ENCODE data around the gene DNAJC15.
"Not testable (repeated sequence)": the region's sequence is repeated elsewhere in the genome, so short reads cannot be mapped to it uniquely, and the experiment has no call there.

The DNAJC15 gene

DNA sequence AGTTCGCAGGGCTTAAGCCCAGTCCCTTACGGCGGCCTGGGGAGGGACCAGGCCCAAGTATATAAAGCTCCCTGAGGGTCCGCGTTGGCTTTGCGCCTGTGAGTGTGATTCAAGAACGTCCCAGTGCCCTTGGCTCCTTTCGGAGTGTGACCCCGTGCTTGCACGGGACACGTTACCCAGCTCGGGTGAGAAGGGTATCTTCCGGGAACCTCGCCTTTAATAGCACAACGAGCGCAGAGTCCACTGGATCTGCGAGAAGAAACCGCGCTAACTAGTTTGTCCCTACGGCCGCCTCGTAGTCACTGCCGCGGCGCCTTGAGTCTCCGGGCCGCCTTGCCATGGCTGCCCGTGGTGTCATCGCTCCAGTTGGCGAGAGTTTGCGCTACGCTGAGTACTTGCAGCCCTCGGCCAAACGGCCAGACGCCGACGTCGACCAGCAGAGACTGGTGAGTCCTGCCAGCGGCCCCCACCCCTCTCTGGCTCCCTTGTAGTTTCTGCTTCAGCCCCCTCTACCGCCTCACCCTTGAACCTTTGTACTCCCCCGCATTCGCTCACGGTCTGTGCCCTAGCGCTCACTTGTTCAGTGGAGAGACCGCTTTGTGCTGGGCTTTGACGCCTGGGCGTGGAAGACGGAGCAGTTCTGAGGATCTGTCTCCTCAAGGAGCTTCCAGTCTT lies at the start of gene DNAJC15:
Gene DNAJC15 (plus strand): TSS at position 298 of the 675 bp plus-strand sequence. CDS start 41 bp downstream, at position 339.
- peak; percentile 27 for DNase-seq

DNA sequence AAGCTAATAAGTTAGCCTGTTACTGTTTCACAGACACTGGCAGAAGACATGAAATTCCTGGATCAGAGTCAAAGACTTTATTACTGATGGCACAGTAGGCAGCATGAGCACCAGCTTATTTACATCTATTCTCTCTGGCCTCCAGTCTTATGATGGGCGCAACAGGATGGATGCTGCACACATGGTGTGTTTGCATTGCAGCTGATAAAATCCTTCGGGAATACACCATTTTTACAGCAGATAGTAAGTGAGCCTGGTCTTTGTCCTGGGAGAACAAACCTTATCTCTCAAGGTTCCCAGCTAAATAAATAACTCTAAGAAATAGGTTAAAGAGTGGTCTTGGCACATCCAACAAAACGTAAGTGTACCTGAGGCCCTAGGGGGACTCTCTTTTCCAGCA lies 47.3 kb upstream of the DNAJC15 start:
- DNase-seq, result no peak

GRCh38 chr13:42977219-42977659 lies 46.1 kb upstream of the DNAJC15 start:
- DNase-seq, result no peak

DNA sequence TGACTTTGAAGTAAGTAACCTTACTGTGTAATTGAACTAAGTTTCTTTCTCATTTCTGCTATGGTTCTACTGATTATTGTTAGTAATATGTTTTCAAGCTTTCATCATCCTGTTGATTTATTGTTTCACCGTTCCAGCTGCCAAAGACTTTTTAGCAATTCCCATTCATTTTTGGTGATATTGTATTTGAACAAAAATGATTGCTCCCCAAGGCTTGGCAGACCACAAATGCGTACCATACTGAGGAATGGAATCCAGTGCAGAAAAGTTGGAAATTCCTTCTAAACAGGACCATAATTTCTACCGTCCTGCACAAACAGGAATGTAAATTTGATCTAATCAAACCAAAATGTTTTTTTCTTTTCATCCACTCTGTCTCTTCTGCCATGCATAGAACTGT lies 42.1 kb upstream of the DNAJC15 start:
- DNase-seq, result no peak

DNA sequence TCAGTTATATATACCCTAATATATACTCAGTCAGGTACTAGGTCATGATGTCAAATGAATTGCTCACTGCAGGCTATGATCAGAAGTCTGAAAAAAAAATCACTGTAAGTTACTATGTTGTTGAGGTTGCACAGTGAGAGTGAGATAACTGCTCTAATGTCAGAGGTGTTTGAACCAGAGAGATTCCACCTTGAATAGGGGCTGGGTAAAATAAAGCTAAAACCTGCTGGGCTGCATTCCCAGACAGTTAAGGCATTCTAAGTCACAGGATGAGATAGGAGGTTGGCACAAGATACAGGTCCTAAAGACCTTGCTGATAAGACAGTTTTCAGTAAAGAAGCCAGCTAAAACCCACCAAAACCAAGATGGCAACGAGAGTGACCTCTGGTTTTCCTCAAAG lies 41.5 kb upstream of the DNAJC15 start:
- no peak for DNase-seq

DNA sequence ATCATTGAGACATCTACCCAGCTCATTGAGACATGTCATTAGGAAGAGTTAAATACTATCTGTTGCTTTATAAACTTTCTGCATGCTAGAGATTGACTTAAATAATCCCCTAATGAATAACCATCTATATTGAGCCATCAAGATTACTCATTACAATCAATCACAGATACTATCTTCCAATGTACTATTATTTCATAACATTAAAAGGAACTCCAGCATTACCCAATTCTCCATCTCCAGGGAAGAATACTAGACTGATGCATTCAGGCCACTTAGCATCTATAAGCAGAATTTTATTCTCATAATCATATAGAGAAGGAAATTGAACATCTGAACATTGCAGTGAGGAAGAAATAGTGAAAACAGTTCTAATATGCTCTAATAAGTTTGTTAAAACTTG lies 39.4 kb upstream of the DNAJC15 start:
- DNase-seq, result no peak

- no peak for DNase-seq
Measured at GRCh38 chr13:42984691-42985090, 38.7 kb upstream of the DNAJC15 start.

DNA sequence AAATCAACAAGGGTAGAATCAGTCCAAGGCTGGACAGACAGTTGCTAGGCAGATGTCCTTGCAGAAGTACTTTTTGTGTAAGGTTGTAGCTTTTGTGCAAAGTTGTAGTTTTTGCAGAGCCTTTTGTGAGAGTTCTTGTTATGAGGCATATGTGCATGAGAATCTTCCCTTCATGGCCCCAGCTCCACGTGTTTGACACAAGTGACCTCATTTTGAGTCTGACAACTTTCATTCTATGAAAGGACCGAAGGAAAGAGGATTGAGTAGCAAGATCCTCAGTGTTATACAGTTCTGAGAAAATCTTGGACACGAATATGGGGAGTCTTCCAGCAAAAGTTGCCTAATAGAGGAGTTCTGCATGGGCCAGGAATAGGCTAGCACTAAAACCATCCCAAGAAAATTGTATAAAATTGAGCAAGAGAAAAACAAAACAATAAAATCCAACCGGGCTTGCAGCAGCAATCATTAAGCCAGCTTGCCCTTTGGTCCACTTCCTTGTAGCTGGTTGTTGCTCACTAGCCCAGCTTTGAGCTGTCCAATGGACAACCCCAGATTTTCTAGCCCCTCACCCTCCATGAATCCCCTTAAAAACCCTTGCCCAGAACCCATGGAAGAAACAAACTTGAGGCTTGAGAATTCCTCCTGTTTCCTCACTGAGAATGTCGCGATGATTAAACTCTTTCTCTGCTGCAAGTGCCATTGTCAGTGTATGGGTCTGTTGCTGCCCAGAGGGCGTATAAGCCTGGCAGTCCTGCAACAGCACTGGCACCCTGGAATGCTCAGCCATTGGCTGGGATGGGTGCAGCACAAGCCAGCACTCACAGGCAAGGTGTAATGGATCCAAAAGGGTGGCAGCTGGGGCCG lies 37.8 kb upstream of the DNAJC15 start:
- no peak for DNase-seq

DNA sequence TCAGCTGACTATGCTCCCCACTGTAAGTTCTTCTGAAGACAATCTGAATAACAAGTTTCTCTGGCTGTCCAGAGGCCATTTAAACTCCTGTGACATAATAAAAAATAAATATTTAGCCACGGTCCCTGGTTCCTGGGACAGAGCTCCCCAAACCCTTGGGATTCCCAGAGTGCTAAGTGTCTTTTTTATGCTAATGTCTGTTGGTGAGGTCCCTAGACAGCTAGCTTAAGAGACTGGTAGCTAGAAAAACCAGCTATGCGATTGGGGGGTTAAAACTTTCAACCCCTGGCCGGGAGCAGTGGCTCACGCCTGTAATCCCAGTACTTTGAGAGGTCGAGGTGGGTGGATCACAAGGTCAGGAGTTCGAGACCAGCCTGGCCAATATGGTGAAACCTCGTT lies 37.2 kb upstream of the DNAJC15 start:
- DNase-seq, result no peak

DNA sequence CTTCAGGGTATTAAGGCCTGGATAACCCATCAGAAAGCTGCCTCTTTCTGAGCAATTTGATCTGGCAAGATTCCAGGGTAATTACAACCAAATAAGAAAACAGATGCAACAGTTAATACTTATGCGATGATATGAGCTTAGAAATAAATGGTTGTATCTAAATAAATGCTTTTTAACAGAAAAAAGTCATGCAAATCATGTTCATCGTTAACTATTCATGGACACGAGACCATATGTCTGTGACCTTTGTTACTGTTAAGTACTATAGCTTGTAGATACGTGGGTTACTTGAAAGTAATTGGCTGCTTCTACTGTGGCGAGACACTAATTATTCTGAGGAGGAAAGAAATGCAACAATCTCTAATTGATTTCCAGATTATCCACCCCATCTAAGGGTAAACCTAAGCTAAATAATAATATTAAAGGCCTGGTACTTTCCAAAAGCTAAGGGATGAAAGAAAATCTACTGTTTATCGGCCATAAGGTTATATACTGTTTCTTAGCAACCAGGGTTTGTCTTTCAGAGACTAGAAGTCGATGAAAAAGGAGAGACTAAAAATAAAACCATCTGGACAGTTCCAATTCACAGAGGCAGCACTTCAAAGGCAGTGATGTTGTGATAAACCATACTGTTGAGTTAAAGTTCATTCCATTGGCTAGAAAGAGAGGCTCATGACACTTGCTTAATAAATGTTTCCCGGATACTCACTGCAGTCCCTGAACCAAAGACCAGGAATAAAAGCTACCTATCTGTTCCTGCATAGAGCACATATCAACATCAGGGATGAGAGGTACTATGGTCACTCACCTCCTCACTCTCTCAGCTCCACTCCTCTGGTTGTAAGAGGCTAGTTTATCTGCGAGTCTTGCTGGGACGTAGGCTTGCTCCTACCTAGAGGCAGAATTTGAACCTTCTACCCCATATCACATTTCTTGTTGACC lies 32.8 kb upstream of the DNAJC15 start:
- no peak for DNase-seq

- DNase-seq, result not testable (repeated sequence)
Measured at GRCh38 chr13:42991233-42991897, 32.0 kb upstream of the DNAJC15 start.

- DNase-seq, result peak; percentile 12
Measured at GRCh38 chr13:42991898-42992763, 31.3 kb upstream of the DNAJC15 start, which contains the start of gene EPSTI1. EPSTI1 (minus strand) TSS chr13:42992241; CDS start chr13:42992165, 76 bp downstream.

- no peak for DNase-seq
Measured at GRCh38 chr13:42992764-42993122, 30.6 kb upstream of the DNAJC15 start.

DNA sequence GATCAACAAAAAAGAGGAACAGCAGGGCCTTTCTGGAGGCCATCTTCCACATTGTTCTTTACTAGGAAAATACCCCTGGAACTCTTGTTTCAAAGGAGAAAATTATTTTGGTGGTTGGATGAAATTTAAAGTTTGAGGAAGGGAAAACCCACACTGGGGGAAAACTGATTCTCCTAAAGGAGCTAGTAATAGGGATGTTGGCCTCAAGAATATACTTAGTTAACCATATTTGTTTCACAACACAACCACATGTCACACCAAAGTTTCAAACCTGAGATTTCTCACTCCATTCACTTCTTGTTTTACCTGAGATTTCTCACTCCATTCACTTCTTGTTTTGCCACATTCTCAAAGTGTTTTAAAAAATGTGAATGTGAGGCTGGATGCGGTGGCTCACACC lies 28.5 kb upstream of the DNAJC15 start:
- no peak for DNase-seq

GRCh38 chr13:42996584-42996983 lies 26.8 kb upstream of the DNAJC15 start:
- no peak for DNase-seq

GRCh38 chr13:42997381-42997780 lies 26.0 kb upstream of the DNAJC15 start:
- DNase-seq, result no peak

DNA sequence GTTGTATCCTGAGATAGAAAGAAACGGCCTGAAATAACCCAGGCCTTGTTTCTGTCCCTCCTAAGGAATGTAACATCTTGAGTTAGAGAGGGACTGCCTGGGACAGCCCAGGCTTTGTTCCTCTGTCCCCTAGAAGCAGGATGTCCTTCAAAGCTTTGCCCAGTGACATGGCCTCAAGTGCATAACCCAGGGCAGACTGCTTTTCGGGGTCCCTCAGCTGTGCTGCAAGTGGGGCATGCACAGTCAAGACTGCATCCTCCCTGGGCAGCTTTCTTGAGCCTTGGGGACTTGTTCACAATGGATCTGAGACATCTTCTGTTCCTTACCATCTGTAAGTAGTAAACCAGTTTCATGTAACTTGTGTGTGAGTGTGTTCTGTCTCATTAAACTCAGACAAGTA lies 23.9 kb upstream of the DNAJC15 start:
- DNase-seq, result no peak

- no peak for DNase-seq
Measured at GRCh38 chr13:43000676-43001075, 22.7 kb upstream of the DNAJC15 start.

DNA sequence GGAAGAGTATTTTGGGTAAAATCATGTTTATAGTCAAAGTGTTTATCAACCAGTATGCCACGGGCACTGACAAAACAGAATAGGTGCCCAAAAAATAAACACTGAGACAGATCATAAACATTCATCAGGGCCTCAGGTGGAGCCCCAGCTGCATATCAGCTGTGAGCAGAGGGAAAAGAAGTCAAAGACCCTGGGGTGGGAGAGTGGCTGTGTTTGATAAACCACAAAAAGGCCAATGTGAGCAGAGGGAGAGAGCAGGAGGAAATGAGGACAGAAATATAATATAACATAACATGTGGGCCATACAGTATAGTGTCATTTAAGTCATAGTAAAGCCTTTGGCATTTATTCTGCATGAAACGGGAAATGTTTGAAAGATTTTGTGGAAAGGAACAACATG lies 21.4 kb upstream of the DNAJC15 start:
- DNase-seq, result no peak

DNA sequence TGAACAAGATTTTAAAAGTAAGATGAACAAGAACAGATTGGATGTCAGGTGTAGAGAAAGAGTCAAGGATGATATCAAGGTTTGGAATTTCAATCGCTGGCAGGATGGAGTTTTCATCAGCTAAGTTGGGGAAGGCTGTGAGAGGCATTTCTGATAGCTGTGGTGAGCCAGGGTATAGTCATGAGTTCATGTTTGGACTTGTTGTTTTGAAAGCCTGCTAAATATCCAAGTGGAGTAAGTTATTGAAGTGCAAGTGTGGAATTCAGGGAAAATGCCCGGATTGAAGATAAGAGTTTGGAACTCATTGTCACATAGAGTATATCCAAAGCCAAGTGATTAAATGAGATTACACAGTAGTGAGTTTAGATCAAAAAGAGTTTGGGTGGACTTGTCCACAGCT lies 20.4 kb upstream of the DNAJC15 start:
- no peak for DNase-seq

DNA sequence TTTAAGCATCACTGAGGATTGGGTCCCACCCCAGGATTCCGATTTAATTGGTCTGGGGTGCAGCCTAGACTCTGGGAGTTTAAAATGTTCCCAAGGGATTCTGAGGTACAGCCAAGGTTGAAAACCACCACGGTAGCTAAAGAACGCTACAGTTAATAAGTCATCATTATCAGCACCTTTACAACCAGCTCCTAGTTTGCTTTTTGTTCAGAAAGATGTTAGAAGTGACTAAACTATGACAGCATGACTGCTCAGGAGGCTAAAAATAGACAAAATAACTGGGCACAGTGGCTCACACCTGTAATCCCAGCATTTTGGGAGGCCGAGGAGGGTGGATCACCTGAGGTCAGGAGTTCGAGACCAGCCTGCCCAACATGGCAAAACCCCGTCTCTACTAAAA lies 19.7 kb upstream of the DNAJC15 start:
- DNase-seq, result no peak

Data from cortex of kidney (tissue), 1 donor.